ENCODE measurements around the gene NFKBIE. TPM values are rescaled to one million over a fixed set of nuclear protein-coding genes. Genes with fewer than 3 reads are reported as not detected.

NFKBIE gene
- total RNA-seq, 4 donors from 2014 or later: 5.1 to 16.9 (median 13.2) TPM

- Histone ChIP-seq H3K36me3 (no peaks in the 10 kb centered on the region), H3K27me3 (no peaks in the 10 kb centered on the region), H3K9me3 (no peaks in the 10 kb centered on the region), H3K27ac (no peak within 1 kb of the TSS), H3K4me3 (replicated peaks in 1 of 3) (peak within 1 kb of the TSS in 1 of 3 donors; percentile 27), H3K4me1 (peaks cover under 1 to 6% of the 10 kb centered on the region in 2 donors)
- intact Hi-C loops (cut with DNase I): loop anchor here (2.0 to 5.0 kb wide), 2 partner anchors 67 to 112 kb away; no protein-coding TSS in a partner anchor
- no peak for TF ChIP-seq POLR2A (IDR thresholded peaks at IDR 0.05)
- TF ChIP-seq, protein P1, sequence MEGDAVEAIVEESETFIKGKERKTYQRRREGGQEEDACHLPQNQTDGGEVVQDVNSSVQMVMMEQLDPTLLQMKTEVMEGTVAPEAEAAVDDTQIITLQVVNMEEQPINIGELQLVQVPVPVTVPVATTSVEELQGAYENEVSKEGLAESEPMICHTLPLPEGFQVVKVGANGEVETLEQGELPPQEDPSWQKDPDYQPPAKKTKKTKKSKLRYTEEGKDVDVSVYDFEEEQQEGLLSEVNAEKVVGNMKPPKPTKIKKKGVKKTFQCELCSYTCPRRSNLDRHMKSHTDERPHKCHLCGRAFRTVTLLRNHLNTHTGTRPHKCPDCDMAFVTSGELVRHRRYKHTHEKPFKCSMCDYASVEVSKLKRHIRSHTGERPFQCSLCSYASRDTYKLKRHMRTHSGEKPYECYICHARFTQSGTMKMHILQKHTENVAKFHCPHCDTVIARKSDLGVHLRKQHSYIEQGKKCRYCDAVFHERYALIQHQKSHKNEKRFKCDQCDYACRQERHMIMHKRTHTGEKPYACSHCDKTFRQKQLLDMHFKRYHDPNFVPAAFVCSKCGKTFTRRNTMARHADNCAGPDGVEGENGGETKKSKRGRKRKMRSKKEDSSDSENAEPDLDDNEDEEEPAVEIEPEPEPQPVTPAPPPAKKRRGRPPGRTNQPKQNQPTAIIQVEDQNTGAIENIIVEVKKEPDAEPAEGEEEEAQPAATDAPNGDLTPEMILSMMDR (IDR thresholded peaks at IDR 0.05): no peak
- DNase-seq: no peak
- WGBS, 2 donors: 20 to 39% methylated on average over 10 to 21 of the region's 29 CpGs
Measured at GRCh38 chr6:44269921-44270525, 4.7 kb upstream of the NFKBIE start, which contains the start of gene TMEM151B. Gene TMEM151B, plus strand, starts transcription at chr6:44270450. Its CDS starts 293 bp downstream, at chr6:44270743.

DNA sequence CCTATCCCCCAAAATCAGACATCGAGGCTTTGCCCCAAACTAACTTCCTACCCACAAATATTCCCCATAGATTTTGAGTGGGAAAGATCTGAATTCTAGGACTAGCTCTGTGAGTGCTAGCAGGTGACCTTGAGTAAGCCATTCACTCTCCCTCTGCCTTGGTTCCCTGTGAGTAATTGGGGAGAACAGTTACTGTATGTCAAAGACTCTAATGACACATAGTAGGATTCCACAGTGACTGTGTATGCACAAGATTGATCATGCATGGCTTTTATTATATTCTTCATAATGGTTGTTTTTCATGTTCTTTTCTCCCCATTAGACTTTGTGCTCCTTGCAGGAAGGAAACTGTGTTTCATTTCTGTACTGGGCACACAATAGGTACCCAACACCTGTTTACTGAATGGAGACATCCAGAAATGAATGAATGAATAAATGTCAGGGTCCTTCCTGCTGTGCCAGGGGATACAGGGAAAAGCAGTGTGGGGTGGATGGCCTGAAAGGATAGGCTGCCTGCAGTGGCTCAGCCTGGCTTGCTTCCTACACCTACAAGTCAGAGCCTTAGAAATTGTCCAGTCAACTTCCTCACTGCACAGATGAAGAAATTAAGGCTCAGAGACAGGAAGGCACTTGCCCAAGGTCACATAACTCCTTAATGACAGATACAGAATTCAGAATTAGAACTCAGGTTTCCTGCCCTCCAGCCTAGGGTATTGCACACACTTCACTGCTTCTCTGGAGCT is 4.0 kb upstream of the NFKBIE start:
- Histone ChIP-seq H3K4me1 (peaks cover 7 to 11% of the 10 kb centered on the region in 2 donors), H3K27me3 (no peaks in the 10 kb centered on the region), H3K4me3 (replicated peaks in 1 of 3) (no peak overlapping the region), H3K36me3 (no peaks in the 10 kb centered on the region), H3K27ac (no peak overlapping the region), H3K9me3 (no peaks in the 10 kb centered on the region)
- no peak for DNase-seq
- intact Hi-C loops (cut with DNase I): loop anchor here (2.0 to 5.0 kb wide), 2 partner anchors 67 to 113 kb away; no protein-coding TSS in a partner anchor
- TF ChIP-seq POLR2A (IDR thresholded peaks at IDR 0.05): no peak
- TF ChIP-seq, protein P1 (IDR thresholded peaks at IDR 0.05): no peak
- WGBS, 2 donors: 43 to 93% methylated on average over 1 of the region's 1 CpG

- peak; percentile 58 to 61 for DNase-seq
- H3K9me3 ChIP-seq: no peaks in the 10 kb centered on the region
- no peak overlapping the region for H3K4me3 ChIP-seq (replicated peaks in 1 of 3)
- no peaks in the 10 kb centered on the region for H3K36me3 ChIP-seq
- intact Hi-C loops (cut with DNase I): loop anchor here (2.0 to 5.0 kb wide), 2 partner anchors 69 to 114 kb away; no protein-coding TSS in a partner anchor
- 9 to 18% methylated on average over 5 of the region's 5 CpGs for WGBS, 2 donors
- no peaks in the 10 kb centered on the region for H3K27me3 ChIP-seq
- H3K4me1 ChIP-seq: peaks cover 19 to 23% of the 10 kb centered on the region in 2 donors
- TF ChIP-seq, protein P1 (IDR thresholded peaks at IDR 0.05): peak; percentile 74 to 94 (median 86)
- TF ChIP-seq POLR2A (IDR thresholded peaks at IDR 0.05): no peak
- no peak overlapping the region for H3K27ac ChIP-seq
Measured at GRCh38 chr6:44268095-44268628, 2.8 kb upstream of the NFKBIE start.

- H3K36me3 ChIP-seq: no peaks in the 10 kb centered on the region
- DNase-seq: no peak
- 74% methylated on average over 10 of the region's 10 CpGs for WGBS, 2 donors
- no peak for TF ChIP-seq POLR2A (IDR thresholded peaks at IDR 0.05)
- no peaks in the 10 kb centered on the region for H3K9me3 ChIP-seq
- H3K27me3 ChIP-seq: no peaks in the 10 kb centered on the region
- no peak overlapping the region for H3K27ac ChIP-seq
- peaks cover 27 to 32% of the 10 kb centered on the region in 2 donors for H3K4me1 ChIP-seq
- no peak overlapping the region for H3K4me3 ChIP-seq (replicated peaks in 1 of 3)
- intact Hi-C loops (cut with DNase I): loop anchor here (5.0 kb wide), 1 partner anchor 115 kb away; no protein-coding TSS in a partner anchor
Measured at GRCh38 chr6:44267252-44267651, 1.9 kb upstream of the NFKBIE start.

- intact Hi-C loops (cut with DNase I): loop anchor here (5.0 kb wide), 1 partner anchor 116 kb away; no protein-coding TSS in a partner anchor
- TF ChIP-seq, protein P1 (IDR thresholded peaks at IDR 0.05): no peak
- no peak for TF ChIP-seq POLR2A (IDR thresholded peaks at IDR 0.05)
- WGBS, 2 donors: 79 to 81% methylated on average over 3 of the region's 3 CpGs
Measured at GRCh38 chr6:44266347-44266746, 996 bp upstream of the NFKBIE start.

More at GRCh38 chr6:44266347-44266746, 996 bp upstream of the NFKBIE start:
- no peaks in the 10 kb centered on the region for H3K9me3 ChIP-seq
- DNase-seq: no peak
- no peak overlapping the region for H3K27ac ChIP-seq
- H3K27me3 ChIP-seq: no peaks in the 10 kb centered on the region
- peaks cover 27 to 34% of the 10 kb centered on the region in 2 donors for H3K4me1 ChIP-seq
- H3K36me3 ChIP-seq: no peaks in the 10 kb centered on the region
- no peak overlapping the region for H3K4me3 ChIP-seq (replicated peaks in 1 of 3)

All from thyroid gland (tissue), 4 donors.